HG03135 (cell line): Measurements from ENCODE around the gene ADRM1.

ENCODE experiments used
- ATAC-seq: cut with Tn5 transposase; IDR thresholded peaks from one replicate; pipeline ENCODE4 v1.9.1; 2021; ENCODE audit warnings: mild to moderate bottlenecking, moderate library complexity; ENCODE audit not compliant: unreplicated experiment

ADRM1 gene

GRCh38 chr20:62302341-62303061, at the start of gene ADRM1:
ADRM1 (plus strand) TSS chr20:62302997; CDS start chr20:62303569, 572 bp downstream.
- ATAC-seq: peak; percentile 81

- ATAC-seq: no peak
These were observed 49.4 kb upstream of the ADRM1 start for GRCh38 chr20:62253398-62253797.

DNA sequence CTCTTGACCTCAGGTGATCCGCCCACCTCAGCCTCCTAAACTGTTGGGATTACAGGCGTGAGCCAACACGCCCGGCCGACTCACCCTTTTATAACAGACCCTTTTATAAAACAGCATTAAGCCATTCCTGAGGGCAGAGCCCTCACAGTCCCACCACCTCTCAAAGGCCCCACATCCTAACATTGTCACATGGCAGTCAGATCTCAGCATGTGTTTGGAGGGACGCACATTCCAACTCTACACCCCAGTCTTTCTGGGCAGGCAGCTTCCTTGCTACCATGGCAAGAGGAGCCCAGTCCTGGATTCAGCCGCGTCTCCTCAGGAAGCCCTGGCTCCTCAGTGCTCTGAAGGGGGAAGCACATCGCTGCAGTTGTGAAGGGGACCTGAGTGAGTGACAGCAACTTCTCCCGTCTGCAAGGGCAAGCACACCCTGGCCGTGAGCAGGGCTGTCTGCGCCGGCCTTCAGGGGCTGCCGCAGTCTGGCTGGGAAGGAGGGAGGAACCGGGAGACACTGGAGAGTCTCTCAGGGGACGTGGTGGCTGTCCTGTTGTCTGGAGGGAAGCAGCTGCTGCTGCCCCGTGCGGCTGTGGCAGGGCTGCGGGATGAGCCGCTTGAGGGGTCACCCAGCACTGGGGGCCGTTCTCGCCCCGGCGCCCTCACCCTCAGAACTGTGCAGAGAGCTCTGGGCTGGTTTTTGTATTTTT, 48.6 kb upstream of the ADRM1 start:
- ATAC-seq: no peak

DNA sequence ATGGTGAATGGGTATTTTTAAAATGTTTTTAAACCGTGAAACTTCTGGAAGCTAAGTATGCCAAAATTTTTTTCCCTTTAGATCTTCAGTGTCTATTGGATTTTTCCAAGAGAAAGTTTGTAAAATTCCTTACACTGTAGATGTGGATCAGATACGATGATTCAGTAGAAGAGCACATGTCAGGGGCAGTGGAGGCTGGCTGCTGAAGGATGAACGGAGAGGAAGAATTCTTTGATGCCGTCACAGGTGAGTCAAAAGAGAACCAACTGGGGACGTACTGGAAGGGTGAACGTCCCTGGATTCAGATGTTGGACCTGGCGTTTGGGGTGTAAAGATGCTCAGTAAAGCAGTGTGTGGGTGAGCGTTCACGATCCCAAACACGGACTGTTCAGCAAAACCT, 46.8 kb upstream of the ADRM1 start:
- no peak for ATAC-seq

DNA sequence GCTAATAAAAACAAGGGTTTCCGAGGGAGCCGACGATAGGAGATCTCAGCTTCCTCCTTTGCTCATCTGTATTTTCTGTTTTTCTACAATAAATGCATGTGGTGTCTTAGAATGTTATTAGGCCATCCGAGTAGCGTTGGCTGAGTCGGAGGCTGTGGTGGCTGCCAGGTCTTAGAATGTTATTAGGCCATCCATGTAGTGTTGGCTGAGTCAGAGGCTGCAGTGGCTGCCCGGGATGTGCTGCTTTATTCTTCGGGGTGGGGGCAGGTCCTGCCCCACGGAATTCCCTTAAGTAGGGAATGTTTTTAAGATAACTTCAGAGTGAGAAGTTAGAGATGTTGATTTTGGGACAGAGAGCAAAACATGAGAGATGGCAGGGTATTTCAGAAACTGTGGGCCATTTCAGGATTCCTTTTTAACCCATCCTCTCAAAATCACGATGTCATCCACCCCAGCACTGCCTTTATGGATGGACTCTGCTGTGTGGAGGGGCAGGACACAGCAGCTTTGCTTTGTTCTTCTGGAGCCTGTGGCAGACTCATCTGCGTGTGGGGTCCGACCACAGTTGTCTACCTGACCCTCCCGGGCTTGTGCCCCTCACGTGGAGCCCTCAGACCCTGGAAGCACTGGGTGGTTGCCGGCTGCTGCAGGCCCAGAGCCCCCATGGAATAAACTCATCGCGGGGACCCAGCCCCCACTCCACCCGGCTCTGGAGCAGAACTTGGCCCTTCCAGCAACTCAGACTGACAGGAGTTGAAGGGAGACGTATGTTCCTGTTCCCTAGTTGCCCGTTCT, 44.1 kb upstream of the ADRM1 start:
- ATAC-seq: no peak

- no peak for ATAC-seq
These were observed 43.6 kb upstream of the ADRM1 start for GRCh38 chr20:62259294-62259565.

GRCh38 chr20:62262064-62262463, 40.7 kb upstream of the ADRM1 start:
- ATAC-seq: no peak

- no peak for ATAC-seq
These were observed 39.4 kb upstream of the ADRM1 start for GRCh38 chr20:62263396-62263795.

- no peak for ATAC-seq
These were observed 37.4 kb upstream of the ADRM1 start for GRCh38 chr20:62265365-62265764.

GRCh38 chr20:62266340-62266739, 36.5 kb upstream of the ADRM1 start:
- no peak for ATAC-seq

GRCh38 chr20:62266851-62267250, 35.9 kb upstream of the ADRM1 start:
- no peak for ATAC-seq

DNA sequence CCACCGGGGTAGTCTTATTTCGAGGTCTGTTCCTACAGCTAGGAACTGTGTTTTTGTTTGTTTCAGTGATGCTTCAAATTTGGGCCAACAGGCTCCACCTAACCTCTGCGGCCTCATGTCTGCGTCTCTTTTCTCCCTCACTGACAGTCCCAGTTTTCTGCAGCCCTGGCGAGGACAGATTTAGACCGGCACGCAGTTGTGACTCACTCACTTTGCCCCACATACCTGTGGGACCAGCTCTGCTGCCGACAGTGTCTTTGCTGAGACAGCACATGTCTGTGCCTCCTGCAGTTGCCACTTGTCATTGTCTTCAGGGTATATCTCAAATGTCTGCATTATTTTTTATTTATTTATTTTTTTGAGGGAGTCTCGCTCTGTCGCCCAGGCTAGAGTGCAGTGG, 35.3 kb upstream of the ADRM1 start:
- ATAC-seq: no peak

DNA sequence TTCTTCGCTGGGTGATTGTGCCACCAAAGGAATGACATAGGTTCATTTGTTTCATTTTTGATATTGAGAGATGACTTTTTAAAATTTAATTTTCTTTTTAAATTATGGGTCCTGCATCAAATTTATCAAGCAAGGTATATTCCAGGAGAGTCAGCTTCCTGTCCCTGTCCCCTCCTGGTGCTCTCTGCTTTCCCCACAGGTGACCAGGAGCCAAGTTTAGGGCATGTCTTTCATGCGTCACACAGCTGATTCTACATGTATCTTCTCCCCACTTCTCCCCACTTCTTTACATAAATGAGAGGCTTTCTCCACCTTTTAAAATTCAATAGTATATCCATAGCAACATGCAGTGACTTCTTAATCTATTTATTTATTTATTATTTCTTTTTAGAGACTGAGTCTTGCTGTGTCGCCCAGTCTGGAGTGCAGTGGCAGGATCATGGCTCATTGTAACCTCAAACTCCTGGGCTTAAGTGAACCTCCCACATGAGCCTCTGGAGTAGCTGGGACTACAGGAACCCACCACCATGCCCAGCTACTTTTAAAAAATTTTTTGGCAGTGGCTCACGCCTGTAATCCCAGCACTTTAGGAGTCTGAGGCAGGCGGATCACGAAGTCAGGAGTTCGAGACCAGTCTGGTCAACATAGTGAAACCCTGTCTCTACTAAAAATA, 34.4 kb upstream of the ADRM1 start:
- ATAC-seq: no peak

GRCh38 chr20:62269378-62269777, 33.4 kb upstream of the ADRM1 start:
- ATAC-seq: no peak

DNA sequence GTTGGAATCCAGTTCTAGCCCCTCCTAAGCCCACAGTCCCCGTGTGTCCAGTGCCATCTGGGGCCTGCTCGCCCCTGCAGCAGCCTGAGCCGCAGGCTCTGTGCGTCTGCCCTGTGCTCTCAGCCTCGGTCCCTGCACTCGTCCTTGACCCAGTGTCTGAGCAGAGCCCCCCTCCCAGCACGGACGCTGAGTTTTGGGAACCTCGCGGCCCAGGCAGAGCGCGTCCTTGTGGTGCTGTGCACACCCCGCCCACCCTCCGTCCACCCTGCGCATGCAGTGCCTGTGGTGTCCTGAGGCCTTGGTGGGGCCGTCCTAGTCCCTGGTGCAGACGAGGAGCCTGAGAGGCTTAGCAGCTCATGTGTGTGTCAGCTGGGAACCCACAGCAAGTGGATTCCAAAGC, 32.9 kb upstream of the ADRM1 start:
- ATAC-seq: no peak

- no peak for ATAC-seq
These were observed 30.6 kb upstream of the ADRM1 start for GRCh38 chr20:62272200-62272599.

DNA sequence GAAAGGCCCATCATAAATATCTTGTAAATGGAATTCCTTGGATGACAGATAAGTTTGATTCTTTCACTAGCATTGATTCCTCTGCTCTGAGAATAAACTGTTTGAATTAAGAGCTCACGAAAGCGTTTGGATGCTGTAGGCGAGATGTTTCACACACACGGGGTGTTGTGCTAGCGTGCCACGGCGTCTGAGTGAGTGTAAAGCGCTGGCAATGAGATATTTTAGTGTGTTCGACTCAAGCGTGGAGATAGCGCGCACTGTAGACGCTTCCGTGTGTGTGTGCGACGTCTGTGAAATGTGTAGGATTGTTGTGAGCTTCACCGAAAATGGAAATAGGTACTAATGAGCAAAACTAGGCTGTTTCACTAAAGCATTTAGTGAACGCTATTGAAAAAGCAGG, 29.4 kb upstream of the ADRM1 start:
- no peak for ATAC-seq

DNA sequence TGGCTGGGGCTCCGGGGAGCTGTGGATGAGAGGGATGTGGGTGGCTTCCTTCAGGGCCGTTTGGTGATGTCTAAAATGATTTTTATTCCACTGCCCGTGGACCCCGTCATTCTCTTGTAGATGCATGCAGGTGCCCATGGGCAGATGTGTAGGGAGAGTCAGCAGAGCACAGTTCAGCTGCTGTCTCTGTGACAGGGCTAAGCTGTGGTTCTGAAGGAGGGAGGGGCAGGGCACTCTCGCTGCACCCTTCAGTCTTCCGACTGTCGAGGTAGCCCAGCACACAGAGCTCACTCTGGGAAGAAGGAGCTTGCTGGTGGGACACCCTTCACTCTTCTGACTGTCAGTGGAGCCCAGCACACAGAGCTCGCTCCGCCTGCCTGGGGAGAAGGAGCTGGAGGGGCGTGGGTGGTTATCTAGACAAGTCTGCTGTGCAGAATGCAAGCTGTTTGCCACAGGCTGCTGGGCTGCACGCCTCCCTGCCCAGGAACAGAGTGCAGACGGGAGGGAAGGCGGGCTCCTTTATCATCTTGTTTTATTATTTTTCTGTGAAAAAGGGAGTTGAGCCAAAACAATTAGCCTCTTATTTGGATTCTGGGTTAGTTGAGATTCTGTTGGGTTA, 28.4 kb upstream of the ADRM1 start:
- ATAC-seq: no peak

DNA sequence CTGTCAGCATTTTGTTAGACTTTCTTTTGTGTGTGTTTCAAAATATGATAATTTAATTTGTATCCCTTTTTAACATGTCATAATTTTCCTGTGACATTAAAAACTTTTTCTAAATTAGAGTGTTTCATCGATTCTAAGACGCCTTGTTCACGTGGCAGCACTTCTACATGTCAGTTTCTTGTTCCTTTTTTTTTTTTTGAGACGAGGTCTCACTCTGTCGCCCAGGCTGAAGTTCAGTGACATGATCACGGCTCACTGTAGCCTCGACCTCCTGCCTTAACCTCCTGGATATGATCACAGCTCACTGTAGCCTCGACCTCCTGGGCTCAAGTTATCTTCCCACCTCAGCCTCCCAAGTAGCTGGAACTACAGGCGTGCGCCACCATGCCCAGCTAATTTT, 27.6 kb upstream of the ADRM1 start:
- ATAC-seq: no peak

- ATAC-seq: no peak
These were observed 26.4 kb upstream of the ADRM1 start for GRCh38 chr20:62276439-62276838.

DNA sequence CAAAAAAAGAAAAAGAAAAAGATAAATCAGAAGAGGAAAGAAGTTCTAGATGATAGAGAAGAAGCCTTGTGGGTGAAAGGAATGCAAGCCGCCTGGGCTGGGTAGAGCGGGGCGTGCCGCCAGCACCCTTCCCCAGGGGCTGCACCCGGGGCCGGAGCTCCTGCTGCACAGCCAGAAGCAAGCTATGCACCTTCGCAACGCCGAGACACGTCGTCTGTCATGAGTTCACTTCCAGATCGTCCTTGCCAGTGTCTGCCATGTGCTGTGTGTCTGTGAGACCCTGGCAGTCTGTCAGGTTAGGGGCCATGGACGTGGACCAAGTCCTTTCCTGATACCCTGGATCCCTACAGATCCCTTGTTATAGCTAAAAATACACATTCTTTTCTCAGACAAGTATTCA, 25.5 kb upstream of the ADRM1 start:
- ATAC-seq: no peak
